IMR-90 (cell line): Measurements from ENCODE around the gene TTLL9.

Source experiments
- BHLHE40 ChIP-seq: fragments of 150-350 bp; IDR thresholded peaks from 2 replicates; pipeline ENCODE4 v1.6.1; 2016; ENCODE audit warnings: mild to moderate bottlenecking, low read depth, low read length
- CEBPB ChIP-seq: IDR thresholded peaks from 2 replicates; pipeline ENCODE4 v1.6.1; 2012; ENCODE audit warnings: low read depth, low read length, improper control_type of control experiment
- CHD1 ChIP-seq: IDR thresholded peaks from 2 replicates; pipeline ENCODE4 v1.6.1; 2012; ENCODE audit warnings: low read depth, low read length, improper control_type of control experiment
- FOS ChIP-seq: fragments of 150-350 bp; IDR thresholded peaks from 2 replicates; pipeline ENCODE4 v1.6.1; 2016; ENCODE audit warnings: low read depth, low read length
- MAFK ChIP-seq: IDR thresholded peaks from 2 replicates; pipeline ENCODE4 v1.6.1; 2012; ENCODE audit warnings: low read depth, low read length, improper control_type of control experiment
- MAZ ChIP-seq: IDR thresholded peaks from 2 replicates; pipeline ENCODE4 v1.6.1; 2012; ENCODE audit warnings: low read depth, mild to moderate bottlenecking, low read length, improper control_type of control experiment, moderate library complexity, borderline replicate concordance
- POLR2A ChIP-seq: IDR thresholded peaks from 2 replicates; pipeline ENCODE4 v1.6.1; 2012; ENCODE audit warnings: mild to moderate bottlenecking, low read depth, low read length
- RAD21 ChIP-seq: IDR thresholded peaks from 2 replicates; pipeline ENCODE4 v1.6.1; 2012; ENCODE audit warnings: low read length, improper control_type of control experiment
- RFX5 ChIP-seq: IDR thresholded peaks from 2 replicates; pipeline ENCODE4 v1.8.0; 2012; ENCODE audit warnings: low read depth, mild to moderate bottlenecking, low read length, moderate library complexity
- SMC3 ChIP-seq: fragments of 150-350 bp; IDR thresholded peaks from 2 replicates; pipeline ENCODE4 v1.6.1; 2016; ENCODE audit warnings: low read depth, mild to moderate bottlenecking, antibody characterized with exemption, low read length, moderate library complexity
- TF ChIP-seq, protein P1 (sequence below): conservative IDR thresholded peaks from 2 replicates; pipeline ENCODE4 v1.5.1; 2012; ENCODE audit warnings: mild to moderate bottlenecking, low read depth, low read length, improper control_type of control experiment
- TF ChIP-seq, protein P2 (sequence below): fragments of 150-350 bp; IDR thresholded peaks from 2 replicates; pipeline ENCODE4 v1.6.1; 2017; ENCODE audit warnings: mild to moderate bottlenecking, antibody characterized with exemption, low read length, low read depth
- TF ChIP-seq, protein P3 (sequence below): fragments of 150-350 bp; IDR thresholded peaks from 2 replicates; pipeline ENCODE4 v1.6.1; 2016; ENCODE audit warnings: low read depth, mild to moderate bottlenecking, low read length, moderate library complexity, borderline replicate concordance

DNA sequence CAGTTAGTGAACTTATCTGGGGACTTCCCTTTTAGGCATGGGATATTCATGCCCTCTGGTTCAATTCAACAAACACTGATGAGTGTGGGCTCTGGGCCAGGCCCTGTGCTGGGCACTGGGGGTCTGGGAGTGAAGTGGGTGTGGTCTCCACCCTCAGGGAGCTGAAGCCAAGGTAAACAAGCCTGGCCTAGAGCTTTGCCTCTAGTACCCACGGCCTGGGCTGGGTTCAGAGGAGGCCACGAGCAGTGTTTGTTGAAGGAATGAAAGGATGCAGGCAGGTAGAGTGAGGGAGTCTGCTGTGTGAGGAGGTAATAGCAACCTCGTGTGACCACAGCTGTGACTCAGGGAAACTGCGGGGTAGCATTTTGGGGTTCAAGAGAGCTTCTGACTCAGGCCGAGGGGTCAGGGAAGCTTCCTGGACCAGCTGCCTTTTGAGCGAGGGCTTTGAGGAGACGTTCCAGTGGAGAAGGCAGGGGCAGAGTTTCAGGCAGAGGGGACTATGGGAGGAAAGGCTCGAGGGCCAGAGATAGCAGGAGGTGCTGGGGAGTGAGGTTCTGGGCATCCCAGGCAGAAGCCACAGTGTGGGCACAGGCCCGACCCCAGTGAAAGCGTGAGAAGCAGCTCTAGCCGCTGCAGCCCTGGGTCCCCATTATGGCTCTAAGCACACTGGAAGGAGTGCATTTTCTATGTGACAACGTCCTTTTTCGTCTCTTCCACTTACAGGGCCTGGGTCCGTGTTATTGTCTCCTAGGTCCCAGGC, 45.7 kb upstream of the TTLL9 start:
- TF ChIP-seq, protein P1, sequence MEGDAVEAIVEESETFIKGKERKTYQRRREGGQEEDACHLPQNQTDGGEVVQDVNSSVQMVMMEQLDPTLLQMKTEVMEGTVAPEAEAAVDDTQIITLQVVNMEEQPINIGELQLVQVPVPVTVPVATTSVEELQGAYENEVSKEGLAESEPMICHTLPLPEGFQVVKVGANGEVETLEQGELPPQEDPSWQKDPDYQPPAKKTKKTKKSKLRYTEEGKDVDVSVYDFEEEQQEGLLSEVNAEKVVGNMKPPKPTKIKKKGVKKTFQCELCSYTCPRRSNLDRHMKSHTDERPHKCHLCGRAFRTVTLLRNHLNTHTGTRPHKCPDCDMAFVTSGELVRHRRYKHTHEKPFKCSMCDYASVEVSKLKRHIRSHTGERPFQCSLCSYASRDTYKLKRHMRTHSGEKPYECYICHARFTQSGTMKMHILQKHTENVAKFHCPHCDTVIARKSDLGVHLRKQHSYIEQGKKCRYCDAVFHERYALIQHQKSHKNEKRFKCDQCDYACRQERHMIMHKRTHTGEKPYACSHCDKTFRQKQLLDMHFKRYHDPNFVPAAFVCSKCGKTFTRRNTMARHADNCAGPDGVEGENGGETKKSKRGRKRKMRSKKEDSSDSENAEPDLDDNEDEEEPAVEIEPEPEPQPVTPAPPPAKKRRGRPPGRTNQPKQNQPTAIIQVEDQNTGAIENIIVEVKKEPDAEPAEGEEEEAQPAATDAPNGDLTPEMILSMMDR: no peak
- TF ChIP-seq POLR2A (no peak), BHLHE40 (no peak), MAZ (no peak), CHD1 (no peak), CEBPB (no peak), RFX5 (no peak), MAFK (no peak), FOS (no peak), RAD21 (no peak), SMC3 (no peak)
- TF ChIP-seq, protein P2, sequence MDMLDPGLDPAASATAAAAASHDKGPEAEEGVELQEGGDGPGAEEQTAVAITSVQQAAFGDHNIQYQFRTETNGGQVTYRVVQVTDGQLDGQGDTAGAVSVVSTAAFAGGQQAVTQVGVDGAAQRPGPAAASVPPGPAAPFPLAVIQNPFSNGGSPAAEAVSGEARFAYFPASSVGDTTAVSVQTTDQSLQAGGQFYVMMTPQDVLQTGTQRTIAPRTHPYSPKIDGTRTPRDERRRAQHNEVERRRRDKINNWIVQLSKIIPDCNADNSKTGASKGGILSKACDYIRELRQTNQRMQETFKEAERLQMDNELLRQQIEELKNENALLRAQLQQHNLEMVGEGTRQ: no peak
- TF ChIP-seq, protein P3, sequence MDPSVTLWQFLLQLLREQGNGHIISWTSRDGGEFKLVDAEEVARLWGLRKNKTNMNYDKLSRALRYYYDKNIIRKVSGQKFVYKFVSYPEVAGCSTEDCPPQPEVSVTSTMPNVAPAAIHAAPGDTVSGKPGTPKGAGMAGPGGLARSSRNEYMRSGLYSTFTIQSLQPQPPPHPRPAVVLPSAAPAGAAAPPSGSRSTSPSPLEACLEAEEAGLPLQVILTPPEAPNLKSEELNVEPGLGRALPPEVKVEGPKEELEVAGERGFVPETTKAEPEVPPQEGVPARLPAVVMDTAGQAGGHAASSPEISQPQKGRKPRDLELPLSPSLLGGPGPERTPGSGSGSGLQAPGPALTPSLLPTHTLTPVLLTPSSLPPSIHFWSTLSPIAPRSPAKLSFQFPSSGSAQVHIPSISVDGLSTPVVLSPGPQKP: no peak
